K562 (cell line): Measurements from ENCODE around the gene OR2AP1. TPM values are rescaled to one million over a fixed set of nuclear protein-coding genes. Genes with fewer than 3 reads are reported as not detected.

Experiments used
- ARID2 ChIP-seq: fragments of 450-650 bp; IDR thresholded peaks from 2 replicates; pipeline ENCODE4 v1.6.1; 2017; ENCODE audit warnings: antibody characterized with exemption, mild to moderate bottlenecking
- ARNT ChIP-seq, 2 experiments: fragments of 450-650 bp; IDR thresholded peaks; 2 replicates each; pipeline ENCODE4 v1.6.1; 2016; ENCODE audit warnings: mild to moderate bottlenecking in 1 of 2
- ATF1 ChIP-seq, 2 experiments: fragments of 450-650 bp in 1 of 2; IDR thresholded peaks; 2 replicates each; pipeline ENCODE4 v1.6.1; 2016; ENCODE audit warnings: missing compliant biosample characterization in 1 of 2, missing genetic modification characterization in 1 of 2
- BACH1 ChIP-seq: fragments of 200-800 bp; sonication (Bioruptor generic); IDR thresholded peaks from 2 replicates; pipeline ENCODE4 v1.6.1; 2016; ENCODE audit warnings: missing genetic modification characterization, missing compliant biosample characterization
- CREM ChIP-seq: IDR thresholded peaks from 2 replicates; pipeline ENCODE4 v1.6.1; 2014; ENCODE audit warnings: antibody characterized with exemption, low read depth
- CTCF ChIP-seq, 3 experiments: IDR thresholded peaks in 2 of 3; conservative IDR thresholded peaks in 1 of 3; 2 replicates each; pipeline ENCODE4 v1.5.1; 2011 to 2012; ENCODE audit warnings: low read length in 3 of 3, mild to moderate bottlenecking in 3 of 3, control low read depth in 2 of 3, improper control_type of control experiment in 1 of 3, inconsistent platforms in 1 of 3, low read depth in 1 of 3, mixed read lengths in 1 of 3, moderate library complexity in 1 of 3; ENCODE audit not compliant: insufficient read depth in 2 of 3
- FOSL1 ChIP-seq: fragments of 200-800 bp; sonication (Bioruptor generic); conservative IDR thresholded peaks from 2 replicates; pipeline ENCODE4 v1.6.1; 2016; ENCODE audit warnings: missing genetic modification characterization, missing compliant biosample characterization
- GTF3C2 ChIP-seq: IDR thresholded peaks from 3 replicates; pipeline ENCODE4 v1.6.1; 2011; ENCODE audit warnings: borderline replicate concordance, mild to moderate bottlenecking, moderate library complexity; ENCODE audit not compliant: insufficient read length; ENCODE audit errors: extremely low read depth
- IRF9 ChIP-seq: fragments of 450-650 bp; IDR thresholded peaks from 2 replicates; pipeline ENCODE4 v1.6.1; 2016; ENCODE audit warnings: missing biosample characterization, missing genetic modification characterization
- KHSRP ChIP-seq: fragments of 450-650 bp; IDR thresholded peaks from 2 replicates; pipeline ENCODE4 v1.6.1; 2017
- L3MBTL2 ChIP-seq: fragments of 450-650 bp; IDR thresholded peaks from 2 replicates; pipeline ENCODE4 v1.6.1; 2016; ENCODE audit warnings: mild to moderate bottlenecking, moderate library complexity
- PHB ChIP-seq: fragments of 250-450 bp; sonication (Bioruptor Pico); IDR thresholded peaks from 2 replicates; pipeline ENCODE4 v1.5.0; 2021
- PHB2 ChIP-seq: fragments of 450-650 bp; IDR thresholded peaks from 2 replicates; pipeline ENCODE4 v1.6.1; 2017; ENCODE audit warnings: low read depth
- POLR3A ChIP-seq: IDR thresholded peaks from 2 replicates; pipeline ENCODE4 v1.6.1; 2011; ENCODE audit warnings: borderline replicate concordance, mild to moderate bottlenecking, moderate library complexity; ENCODE audit not compliant: insufficient read length, insufficient read depth; ENCODE audit errors: extremely low read depth
- PRMT5 ChIP-seq: sonication (generic); formaldehyde crosslinking; IDR thresholded peaks from 2 replicates; pipeline ENCODE4 v1.5.0; 2020; ENCODE audit warnings: missing genetic modification reagents
- RCOR1 ChIP-seq, 2 experiments: IDR thresholded peaks; 2 replicates each; pipeline ENCODE4 v1.6.1; 2012; ENCODE audit warnings: low read depth in 2 of 2, low read length in 2 of 2, borderline replicate concordance in 1 of 2, improper control_type of control experiment in 1 of 2
- RFX1 ChIP-seq: fragments of 450-650 bp; IDR thresholded peaks from 2 replicates; pipeline ENCODE4 v1.6.1; 2016; ENCODE audit warnings: mild to moderate bottlenecking, moderate library complexity
- TFAP4 ChIP-seq: sonication (generic); formaldehyde crosslinking; IDR thresholded peaks from 2 replicates; pipeline ENCODE4 v1.8.0; 2022; ENCODE audit warnings: missing genetic modification reagents, mild to moderate bottlenecking, moderate library complexity, borderline replicate concordance
- THRA ChIP-seq: fragments of 450-650 bp; IDR thresholded peaks from 2 replicates; pipeline ENCODE4 v1.6.1; 2017; ENCODE audit warnings: mild to moderate bottlenecking, moderate library complexity
- ZKSCAN8 ChIP-seq: fragments of 200-800 bp; sonication (Bioruptor generic); IDR thresholded peaks from 2 replicates; pipeline ENCODE4 v1.6.1; 2016; ENCODE audit warnings: missing genetic modification characterization, missing compliant biosample characterization
- polyA plus RNA-seq, 8 experiments: library from polyadenylated mRNA; depleted of rRNA in 4 of 8; stranded (reverse) in 5 of 8; unstranded in 3 of 8; fragments of >200 nt; fragmentation: Nextera tagmentation in 2 of 8; fragmentation: Illumina TruSeq in 1 of 8; extraction: Ambion mirVana in 2 of 8; extraction: Trizol in 1 of 8; gene quantifications; 2 replicates each; pipeline versions ENCODE4 v1.2.1 to v1.2.3, GENCODE V29; 2011 to 2014; ENCODE audit warnings: inconsistent platforms in 1 of 8, missing spikeins in 1 of 8
- total RNA-seq, 7 experiments: library from RNA; depleted of rRNA in 6 of 7; stranded (reverse); fragments of >200 nt in 6 of 7; fragmentation: Illumina TruSeq in 2 of 7; extraction: Trizol in 2 of 7; gene quantifications; 2 replicates each; pipeline versions ENCODE4 v1.2.1 to v1.2.3, GENCODE V29; 2011 to 2021; ENCODE audit warnings: low replicate concordance in 1 of 7

The OR2AP1 gene
- total and polyA plus RNA-seq, 9 of the 15 experiments (the other 6 are each of a cell fraction or from before 2014, with no cell fraction given): not detected

GRCh38 chr12:55619354-55620138 lies 47.3 kb downstream of the OR2AP1 start (continued):
- peak; percentile 81 to 98 (median 83) for TF ChIP-seq CTCF (IDR thresholded peaks at IDR 0.05 in 2 of 3, conservative IDR thresholded peaks at IDR 0.05 in 1 of 3; ENCODE audit: insufficient read depth in 2 of 3, low read depth in 1 of 3, low read length in 3 of 3)
- TF ChIP-seq TFAP4 (CRISPR knock-in tag): no peak
- TF ChIP-seq L3MBTL2: peak; percentile 77
- TF ChIP-seq ATF1 (CRISPR knock-in tag; IDR thresholded peaks at IDR 0.05): no peak
- peak; percentile 47; the same call in 1 of the 2 replicates for TF ChIP-seq ATF1 (tag; IDR thresholded peaks at IDR 0.05)
- peak in 1 of 2 experiments; percentile 48; a peak in 1 of 4 replicates for TF ChIP-seq ARNT (IDR thresholded peaks at IDR 0.05)
- TF ChIP-seq RFX1: no peak
- no peak for TF ChIP-seq PHB2
- no peak for TF ChIP-seq PHB (CRISPR knock-in tag)
- peak; percentile 63 for TF ChIP-seq CREM
- no peak for TF ChIP-seq IRF9 (tag)
- no peak for TF ChIP-seq FOSL1 (tag)
- no peak for TF ChIP-seq KHSRP
- no peak for TF ChIP-seq POLR3A
- TF ChIP-seq ZKSCAN8: no peak
- no peak for TF ChIP-seq THRA
- TF ChIP-seq RCOR1 (IDR thresholded peaks at IDR 0.05; ENCODE audit: borderline replicate concordance in 1 of 2, low read depth in 2 of 2, low read length in 2 of 2): peak in 1 of 2 experiments; percentile 27; a peak in 1 of 4 replicates
- peak; percentile 73; the same call in 1 of the 2 replicates for TF ChIP-seq ARID2
- no peak for TF ChIP-seq BACH1 (tag)
- no peak for TF ChIP-seq PRMT5 (CRISPR knock-in tag)
- no peak for TF ChIP-seq GTF3C2
